Activated CD4-positive, alpha-beta T cell treated with anti-CD3 and anti-CD28 coated beads, Interleukin-2, amount 50 U/mL, for 4 hours (primary cell): ENCODE measurements around the gene BEST1.
"Not testable (repeated sequence)": the region's sequence is repeated elsewhere in the genome, so short reads cannot be mapped to it uniquely, and the experiment has no call there.

Experiments used
- DNase-seq, 2 experiments: peaks; one replicate each; pipeline ENCODE4 v3.0.0-alpha.2; 2020

Gene BEST1

DNA sequence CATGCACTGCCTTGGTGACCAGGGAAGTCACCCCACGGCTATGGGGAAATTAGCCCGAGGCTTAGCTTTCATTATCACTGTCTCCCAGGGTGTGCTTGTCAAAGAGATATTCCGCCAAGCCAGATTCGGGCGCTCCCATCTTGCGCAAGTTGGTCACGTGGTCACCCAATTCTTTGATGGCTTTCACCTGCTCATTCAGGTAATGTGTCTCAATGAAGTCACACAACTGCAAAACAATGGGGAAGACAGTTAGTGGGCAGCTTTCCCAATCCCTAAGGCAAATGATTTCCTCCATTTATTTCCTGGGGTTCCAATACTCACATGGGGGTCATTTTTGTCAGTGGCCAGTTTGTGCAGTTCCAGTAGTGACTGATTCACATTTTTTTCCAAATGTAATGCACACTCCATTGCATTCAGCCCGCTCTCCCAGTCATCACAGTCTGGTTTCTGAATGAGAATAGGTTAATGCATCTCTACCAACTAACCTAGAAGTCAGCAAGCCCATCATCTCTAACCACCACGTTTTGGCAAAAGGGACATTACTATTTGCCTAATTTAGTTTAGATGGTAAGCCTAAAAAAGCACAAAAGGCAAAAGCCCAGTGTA, 14.6 kb downstream of the BEST1 start:
- DNase-seq: not testable (repeated sequence)

DNA sequence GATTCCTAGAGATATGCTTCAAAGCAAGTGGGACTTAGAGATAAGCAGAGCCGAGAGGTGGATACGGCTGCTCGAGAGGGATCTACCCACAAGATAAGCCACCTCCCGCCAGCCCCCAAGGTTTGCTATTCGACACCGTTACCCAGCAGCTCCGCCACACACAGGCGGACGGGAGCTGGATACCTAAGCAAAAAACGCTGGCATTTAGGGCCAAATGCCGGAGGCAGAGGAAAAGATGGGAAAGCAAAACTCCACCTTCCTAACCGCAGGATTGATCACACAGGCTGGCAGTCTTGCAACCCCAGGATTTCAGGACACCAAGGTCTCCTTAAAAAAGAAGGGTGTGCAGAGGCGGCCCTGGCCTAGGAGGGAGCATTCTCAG, 16.6 kb downstream of the BEST1 start:
- DNase-seq: no peak

DNA sequence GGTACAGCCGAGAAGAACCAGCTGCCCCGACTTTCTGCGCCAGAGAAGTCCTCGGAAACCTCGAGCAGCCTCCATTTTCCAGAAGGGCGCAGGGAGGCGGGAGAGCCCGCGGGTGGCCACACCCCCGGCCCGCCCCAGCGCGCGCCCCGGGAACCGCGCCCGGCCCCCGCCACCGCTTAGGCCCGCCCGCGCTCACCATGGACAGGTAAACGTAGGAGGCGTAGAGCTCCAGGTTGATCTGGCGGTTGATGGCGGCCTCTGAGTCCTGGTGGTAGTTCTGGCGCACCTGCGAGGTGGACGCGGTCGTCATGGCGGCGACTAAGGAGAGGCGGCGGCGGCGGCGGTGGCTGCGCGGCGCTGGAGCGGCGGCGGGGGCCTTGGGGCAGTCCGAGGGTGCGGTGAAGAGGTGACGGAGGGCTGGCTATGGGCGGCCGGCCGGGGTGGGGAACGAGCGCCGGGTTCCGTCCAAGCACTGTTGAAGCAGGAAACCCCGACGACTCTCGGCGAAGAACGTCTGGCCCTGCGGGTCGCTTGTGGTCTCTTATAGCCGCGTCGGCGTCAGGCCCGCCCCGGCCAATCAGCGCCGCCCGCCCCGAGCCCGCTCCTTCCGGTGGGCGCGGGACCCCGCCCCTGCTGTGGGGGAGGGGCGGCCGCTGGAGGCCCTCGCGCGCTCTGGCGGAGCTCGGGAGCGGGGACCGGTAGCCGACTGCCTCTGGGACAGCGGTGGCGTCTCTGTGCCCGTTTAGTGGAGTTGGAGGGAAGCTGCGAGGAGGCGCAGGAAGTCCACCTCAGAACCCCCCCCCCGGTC, 17.2 kb downstream of the BEST1 start, which contains the start of gene FTH1:
FTH1 (minus strand) TSS at position 519 of the 808 bp plus-strand sequence; CDS start at position 310, 209 bp downstream.
- DNase-seq: peak; percentile 75 to 78

DNA sequence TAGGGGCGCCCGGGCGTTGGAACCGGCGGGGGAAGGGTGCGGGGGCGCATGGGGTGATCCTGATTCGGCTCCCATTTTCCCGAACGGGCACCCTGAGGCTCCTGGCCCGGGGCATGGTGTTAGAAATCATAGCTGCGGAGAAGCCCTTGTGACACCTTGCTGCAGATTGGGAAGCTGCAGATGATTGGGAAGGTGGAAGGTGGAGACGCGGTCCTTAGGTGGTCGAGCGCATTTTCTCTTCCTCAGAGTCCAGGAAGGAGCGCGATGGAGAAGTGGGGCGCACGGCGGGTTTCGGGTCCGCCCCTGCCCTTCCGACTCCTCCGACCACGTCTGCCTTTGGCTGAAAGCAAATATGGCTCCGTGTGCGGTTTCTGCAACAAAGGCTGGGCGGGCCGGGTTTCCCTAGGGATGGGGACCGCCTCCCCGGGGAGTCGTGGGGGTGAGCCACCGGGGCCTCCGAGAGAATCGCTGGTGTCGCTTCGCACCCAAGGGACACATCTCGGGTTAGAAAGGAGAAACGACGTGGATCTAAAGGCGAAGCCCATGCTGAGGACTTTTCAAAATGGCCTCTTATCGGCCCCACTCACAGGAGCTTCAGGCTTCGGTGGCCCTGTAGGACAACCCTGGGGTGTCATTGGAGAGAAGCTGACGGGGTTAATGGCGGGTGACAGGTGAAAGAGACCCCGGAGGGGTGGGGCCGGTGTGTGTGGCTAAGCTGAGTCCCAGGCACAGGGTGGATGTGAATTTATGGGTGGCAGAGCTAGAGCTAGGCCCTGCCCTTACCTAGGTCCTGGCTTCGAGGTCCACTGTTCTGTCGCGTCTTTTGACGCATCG, 18.0 kb downstream of the BEST1 start:
- peak in 1 of 2 experiments; percentile 12 for DNase-seq

DNA sequence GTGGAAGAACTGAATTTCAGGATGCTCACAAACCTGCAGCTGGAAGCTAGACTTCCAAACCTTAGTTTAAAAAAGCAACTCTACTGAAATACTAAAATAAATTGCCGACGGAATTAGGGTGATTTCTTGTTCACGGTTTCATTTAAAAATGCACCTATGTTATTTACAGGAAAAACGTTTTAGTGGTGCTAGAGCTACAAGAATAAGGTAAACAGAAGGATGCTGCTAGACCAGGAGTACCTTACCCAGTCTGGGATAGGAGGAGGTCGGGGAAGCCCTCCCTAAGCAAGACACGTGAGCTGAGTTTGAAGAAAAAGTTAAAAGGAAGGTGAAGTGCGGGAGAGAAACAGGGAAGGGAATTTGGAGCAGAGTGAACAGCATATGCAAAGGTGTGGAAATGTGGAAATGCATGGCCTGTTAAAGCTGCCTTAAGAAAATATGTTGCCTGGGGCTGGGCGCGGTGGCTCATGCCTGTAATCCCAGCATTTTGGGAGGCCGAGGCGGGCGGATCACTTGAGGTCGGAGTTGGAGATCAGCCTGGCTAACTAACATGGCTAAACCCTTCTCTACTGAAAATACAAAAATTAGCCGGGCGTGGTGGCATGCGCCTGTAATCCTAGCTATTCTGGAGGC, 18.7 kb downstream of the BEST1 start:
- no peak for DNase-seq

DNA sequence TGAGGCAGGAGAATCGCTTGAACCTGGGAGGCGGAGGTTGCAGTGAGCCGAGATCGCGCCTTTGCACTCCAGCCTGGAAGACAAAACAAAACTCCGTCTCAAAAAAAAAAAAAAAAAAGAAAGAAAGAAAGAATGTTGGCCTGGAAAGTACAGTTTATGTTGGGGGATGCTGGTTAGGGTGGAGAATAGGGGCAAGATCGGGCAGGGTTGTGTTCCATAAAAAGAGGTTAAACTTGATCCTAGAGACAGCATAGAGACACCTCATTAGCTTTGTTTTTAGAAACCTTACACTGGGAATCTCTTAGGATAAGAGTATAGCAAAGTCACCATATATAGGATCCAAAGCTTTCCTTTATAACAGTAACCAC, 19.2 kb downstream of the BEST1 start:
- no peak for DNase-seq

DNA sequence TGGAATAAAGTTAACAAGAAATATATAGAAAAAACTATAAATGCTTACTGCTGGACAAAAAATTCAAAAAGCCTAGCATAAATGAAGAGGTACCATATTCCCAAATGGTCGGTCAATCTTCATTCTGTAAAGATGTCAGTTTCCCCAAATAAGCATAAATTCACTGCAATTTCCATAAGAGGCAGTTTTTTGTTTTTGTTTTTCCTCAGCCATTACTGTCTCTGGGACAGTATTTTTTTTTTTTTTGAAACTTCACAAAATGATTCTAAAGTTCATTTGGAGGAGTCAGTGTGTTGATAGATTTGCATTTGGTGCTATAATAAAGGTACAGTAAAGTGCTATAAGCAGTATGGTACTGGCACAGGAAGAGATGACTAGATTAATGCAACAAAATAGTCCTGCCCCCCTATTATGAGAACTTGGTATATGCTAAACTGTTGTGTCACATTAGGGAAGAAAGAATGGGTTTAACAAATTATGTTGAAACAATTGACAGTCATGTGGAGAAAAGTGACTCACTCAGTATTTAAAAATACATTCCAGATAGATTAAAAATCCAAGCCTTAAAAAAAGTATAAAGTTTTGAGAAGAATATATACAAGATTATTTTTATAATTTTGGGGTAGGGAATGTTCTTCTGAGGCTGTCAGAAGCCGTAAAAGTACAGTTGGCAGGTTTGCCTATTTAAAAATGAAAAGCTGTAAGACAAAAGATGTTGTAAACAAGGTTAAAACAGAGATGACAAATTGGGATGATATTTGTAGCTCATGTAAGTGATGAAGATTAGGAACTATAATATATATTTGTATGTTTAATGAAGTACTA, 19.9 kb downstream of the BEST1 start:
- no peak for DNase-seq

DNA sequence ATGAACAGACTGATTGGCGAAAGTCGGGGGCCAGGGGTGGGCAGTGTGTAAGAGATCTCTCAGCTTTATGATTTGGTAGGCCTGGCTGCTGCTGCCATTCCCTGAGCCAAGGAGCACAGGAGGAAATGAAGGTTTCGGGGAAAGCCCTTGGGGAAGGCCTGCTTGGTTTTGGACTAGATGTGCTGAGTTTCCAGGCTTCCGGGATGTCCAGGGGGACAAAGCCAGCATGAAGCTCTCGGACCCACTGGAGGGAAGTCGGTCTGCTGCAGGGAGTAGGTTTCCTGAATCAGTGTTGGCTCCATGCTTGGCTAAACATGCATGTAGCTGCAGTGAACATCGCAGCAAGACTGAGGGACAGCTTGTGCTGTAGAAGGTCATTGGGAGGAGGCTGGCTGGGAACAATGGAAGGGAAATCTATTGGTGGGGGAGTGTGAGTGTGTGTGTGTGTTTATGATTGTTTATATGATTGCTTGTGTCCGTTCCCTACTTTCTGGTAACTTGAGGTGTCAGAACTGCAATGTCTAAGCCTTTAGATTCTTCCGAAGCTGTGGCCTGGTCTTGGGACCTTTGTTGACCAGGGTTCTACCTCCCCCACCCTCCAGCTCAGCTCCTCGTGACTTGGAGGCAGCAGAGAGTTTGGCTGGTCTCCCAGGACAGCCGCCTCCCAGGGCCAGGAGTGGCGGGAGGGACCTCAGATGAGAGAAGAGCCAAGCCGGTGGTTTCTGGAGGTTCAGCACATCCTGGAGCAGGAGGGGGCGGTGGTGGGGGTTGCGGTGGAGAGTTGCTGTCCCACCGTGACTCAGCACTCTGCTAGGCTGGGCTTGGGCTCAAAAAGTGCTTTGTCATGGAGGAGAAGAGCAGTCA, 21.3 kb downstream of the BEST1 start:
- peak in 1 of 2 experiments; percentile 23 for DNase-seq

DNA sequence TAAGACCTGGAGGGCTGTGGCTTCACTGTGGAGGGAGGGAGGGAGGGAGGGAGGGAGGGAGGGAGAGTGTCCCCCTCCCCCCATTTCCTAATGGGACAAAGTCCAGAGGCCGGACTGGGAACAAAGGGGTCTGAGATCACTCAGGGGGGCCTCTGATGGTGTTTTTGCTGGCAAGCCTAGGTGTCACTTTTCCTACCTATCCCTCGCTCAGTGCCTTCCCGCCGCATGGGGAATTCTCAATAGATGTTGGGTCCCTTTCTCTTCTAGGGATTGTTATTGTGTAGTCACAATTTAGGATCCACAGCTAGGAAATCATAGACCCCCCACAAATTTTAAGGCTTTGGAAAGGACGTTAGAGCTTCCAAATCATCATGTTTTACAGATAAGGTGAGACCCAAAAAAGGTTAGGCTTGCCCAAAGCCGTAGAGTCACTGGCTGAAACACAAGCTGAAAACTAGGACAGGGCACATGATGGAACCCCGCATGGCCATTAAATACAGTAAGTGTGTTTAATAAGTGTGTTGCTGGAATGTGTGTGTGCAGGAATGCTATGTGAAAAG, 22.0 kb downstream of the BEST1 start:
- DNase-seq: no peak

DNA sequence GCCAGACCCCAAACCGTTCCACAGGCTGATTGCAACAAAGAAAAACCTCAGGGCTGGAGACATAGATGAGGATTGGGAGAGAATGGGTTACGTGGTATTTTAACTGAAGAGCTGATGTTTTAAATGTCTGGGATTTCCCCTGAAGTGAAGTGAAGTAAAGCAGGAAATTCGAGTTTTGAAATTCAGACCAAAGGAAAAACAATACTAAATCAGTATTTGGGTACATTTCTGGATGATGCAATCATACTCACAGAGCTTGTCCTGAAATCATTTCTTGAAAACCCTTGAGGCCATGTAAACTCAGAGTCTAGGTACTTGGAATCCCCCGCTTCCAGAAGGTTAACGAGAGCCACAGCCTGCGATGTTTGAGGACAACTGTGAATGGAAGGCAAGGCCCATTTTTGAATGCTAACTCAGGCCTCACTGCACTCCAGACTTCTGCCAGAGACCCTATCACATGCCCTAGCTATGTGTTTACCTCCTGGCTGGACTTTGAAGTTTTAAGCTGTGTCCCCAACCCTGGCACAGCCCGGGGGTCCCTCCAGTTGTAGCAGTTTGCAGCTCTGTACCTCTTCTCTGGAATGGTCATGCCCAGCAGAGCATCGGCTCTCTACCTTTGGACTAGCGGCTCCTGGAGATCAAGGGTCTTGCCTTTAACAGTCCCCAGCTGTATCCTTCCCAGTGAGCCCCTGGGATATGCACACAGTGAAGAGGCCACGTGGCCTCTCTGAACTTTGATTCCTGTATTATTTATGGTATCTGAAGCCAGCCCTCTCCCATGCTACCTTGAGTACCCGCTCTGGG, 22.7 kb downstream of the BEST1 start:
- no peak for DNase-seq

DNA sequence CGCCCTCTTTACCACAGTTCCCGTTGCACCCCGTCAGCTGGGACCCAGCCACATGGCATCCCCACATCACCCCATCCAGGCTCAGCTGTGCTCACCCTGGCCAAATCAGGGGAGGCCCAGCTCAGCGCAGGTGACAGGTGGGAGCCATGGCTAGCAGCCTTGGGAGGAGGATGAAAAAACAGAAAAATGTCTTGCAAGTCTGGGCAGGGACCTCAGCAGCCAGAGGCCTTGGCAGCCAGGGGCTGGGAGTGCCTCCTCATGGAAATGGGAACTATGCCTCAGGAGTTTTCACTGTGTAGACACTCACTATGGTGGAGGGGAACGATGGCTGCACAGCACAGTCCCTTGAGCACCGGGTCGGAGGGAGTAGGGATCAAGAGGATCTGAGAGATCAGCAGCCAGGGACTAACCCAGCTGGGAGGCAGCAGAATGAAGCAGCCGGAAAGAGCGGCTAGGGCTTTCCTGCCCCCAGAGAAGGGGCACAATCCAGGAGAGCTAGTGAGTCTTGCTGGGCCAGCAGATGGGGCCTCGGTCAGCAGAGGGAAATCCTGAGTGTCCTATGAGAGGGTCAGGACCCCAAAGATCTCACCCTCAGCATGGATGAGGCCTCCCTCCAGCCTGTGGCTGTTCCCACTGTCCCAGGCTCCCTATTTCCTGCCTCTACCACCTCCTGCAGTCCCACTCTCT, 23.5 kb downstream of the BEST1 start:
- no peak for DNase-seq

DNA sequence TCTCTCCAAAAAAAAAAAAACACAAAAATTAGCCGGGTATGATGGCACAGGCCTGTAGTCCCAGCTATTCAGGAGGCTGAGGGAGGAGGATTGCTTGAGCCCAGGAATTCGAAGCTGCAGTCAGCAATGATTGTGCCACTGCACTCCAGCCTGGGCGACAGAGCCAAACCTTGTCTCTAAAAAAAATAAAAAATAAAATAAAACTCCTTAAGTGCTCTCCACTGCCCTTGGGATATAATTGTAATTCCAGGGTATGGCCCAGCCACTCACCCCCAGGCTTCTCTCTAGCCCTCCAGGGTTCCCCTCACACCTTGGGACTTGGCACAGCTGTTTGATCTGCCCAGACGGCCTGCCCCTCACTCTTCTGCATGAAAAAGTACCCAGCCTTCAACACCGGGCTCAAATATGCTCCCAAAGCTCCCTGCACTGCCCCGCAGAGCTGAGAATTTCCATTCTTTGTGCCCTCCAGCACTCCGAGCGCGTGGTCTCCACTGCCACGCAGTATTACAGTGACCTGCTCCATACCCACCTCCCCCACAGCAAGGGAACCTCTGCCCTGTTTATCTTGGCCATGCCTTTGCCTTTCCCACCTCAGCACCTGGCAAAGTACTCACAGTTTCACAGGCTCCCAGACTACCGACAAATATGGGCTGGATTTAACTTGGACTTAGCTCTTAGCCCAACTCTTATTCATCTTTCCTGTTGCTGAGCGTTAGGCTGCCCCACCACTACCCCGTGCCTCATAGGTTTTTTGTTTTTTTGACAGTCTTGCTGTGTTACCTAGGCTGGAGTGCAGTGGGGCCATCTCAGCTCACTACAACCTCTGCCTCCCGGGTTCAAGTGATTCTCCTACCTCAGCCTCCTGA, 24.8 kb downstream of the BEST1 start:
- no peak for DNase-seq

DNA sequence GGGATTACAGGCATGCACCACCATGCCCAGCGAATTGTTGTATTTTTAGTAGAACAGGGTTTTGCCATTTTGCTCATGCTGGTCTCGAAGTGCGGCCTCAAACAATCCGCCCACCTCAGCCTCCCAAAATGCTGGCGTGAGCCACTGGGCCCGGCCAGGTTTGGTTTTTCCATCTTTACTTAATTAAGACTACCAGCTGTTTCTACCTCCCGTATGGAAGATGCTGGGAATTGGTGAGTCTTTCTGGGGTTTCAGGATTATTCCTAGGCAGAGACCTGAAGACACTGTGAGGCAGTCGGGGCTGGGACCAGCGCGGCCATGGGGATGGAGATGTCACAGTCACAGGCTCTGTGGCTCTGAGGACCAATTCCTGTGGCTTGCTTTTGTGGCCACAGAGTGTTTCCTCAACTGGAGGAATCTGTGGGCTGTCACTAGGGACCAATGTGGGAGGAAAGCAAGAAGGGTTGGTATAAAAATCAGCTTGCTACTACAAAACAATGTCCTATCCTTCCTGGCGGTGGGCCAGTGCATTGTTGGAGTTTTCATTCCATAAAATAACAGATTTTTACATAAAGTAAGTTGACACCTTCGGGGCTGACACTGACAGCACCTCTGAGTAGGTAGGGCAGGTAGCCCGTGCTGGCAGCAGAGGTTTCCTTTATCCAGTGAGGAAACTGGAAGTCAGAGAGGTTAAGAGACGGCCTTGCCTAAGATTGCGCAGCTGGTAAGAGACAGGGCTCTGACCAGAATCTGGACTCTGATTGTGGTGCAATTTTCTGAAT, 25.7 kb downstream of the BEST1 start:
- DNase-seq: no peak

DNA sequence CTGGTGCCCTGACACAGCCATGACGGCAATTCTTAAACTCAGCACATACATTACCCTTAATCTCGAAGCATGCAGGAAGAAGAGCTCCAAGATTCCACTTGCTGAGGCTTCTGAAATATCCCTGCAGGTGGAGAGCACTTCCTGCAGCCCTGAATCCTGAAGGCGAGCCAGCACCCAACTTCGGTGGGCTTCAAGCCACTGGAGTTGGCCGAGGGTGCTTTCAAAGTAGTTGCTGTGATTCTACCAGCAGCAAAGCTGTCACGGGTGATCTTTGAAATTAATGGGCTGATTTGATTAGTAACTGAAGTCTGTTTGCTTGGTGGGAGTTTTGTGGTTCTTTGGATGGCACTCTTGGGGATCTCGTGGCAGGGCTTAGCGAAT, 26.3 kb downstream of the BEST1 start:
- DNase-seq: no peak

DNA sequence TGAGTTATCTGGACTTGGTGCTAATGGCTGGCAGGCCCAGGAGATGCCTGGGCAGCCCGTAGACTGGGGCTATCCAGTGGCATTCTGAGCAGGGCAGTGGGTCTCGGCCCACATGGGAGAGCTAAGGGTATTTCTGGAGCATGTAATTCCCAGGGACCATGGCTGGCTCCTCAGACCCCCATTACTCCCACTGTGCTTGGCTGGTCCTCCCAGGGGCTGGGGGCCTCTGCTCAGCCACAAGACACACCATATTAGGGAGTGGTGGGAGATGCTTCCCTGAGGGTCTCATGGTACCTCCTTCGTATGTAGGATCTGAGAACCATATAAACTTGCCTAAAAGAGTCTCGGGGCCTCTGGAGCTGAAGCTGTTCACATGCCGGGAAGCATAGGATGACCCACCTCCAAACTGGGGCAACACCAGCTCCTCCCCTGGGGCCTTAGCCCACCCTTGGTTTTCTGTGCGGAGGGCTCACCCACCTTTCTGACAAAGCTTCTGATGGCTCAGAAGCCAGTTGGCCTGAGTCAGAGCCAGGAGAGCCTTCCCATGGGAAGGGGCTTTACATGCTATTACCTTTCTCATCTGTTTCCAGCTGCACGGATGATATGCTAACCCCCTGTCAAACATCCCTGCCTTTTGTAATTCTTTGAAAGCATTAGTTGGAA, 26.8 kb downstream of the BEST1 start:
- no peak for DNase-seq

DNA sequence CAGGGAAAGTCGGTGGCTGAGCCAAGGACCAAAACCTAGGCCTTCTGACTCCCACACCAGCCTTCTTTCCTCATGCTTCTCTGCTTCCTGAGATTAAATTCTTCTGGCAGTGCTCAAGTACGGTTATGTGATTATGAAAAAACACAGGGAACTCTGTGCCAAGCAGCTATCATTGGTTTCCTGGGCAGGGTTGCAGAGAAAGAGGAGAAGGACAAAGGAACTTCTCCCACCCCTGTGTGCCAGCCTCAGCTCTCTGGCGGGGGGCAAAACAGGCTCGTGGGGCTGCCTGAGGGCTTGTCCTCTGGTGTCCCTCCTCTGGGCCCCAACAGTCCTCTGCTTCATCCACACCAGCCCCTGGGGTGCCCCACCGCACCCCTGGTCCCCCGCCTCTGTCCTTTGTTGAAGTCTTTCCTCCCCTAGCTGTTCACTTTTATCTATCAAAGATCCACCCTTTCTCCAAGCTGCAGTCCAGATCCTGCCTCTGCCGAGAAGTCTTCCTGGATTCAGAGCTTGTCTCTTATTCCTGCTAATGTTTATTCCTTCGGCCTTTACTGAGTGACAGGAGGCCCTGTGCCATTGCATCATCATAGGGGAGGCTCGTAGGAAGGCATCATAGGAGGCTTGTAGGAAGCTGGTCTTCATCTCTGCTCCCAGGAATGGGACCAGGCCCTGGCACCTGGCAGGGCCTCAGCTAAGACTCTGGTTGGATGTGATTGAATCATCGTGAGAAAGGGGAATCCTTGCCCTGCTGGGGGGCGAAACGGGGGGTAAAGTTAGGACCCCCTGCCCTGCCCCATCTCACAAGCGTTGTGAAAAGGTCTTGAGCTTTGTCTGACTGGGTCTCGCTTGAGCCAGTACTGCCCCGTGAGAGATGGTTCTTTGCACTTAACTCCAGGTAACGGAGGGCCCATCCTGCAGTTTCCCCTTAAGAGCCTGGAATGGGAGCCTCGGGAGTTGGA, 28.8 kb downstream of the BEST1 start:
- no peak for DNase-seq
